ENCODE data around the gene STARD5. TPM values are rescaled to one million over a fixed set of nuclear protein-coding genes. Genes with fewer than 3 reads are reported as not detected.
A peak's percentile ranks its signal among the peaks of the same experiment; 100 is the strongest.

The STARD5 gene
- total RNA-seq, 3 donors from 2014 or later (not counting 1 experiment from before 2014, with no cell fraction given), result 4.7 to 6.6 (median 6.3) TPM

- H3K4me1 ChIP-seq (ENCODE audit: control insufficient read depth, insufficient read depth, low read length), result peaks cover 55% of the 10 kb centered on the region
- intact Hi-C loops (cut with micrococcal nuclease), result loop anchor here (5.0 kb wide), 1 partner anchor 34 kb away; the partner anchor contains the start of gene STARD5
- no peak for DNase-seq
- H3K36me3 Mint-ChIP-seq, result peaks cover 7% of the 10 kb centered on the region
- H3K36me3 ChIP-seq (ENCODE audit: control insufficient read depth, insufficient read depth, low read length), result no peaks in the 10 kb centered on the region
- no peak overlapping the region for H3K4me3 ChIP-seq (ENCODE audit: low read length)
- peaks cover 0 to 3% of the 10 kb centered on the region in 2 donors for H3K9me3 Mint-ChIP-seq
- no peaks in the 10 kb centered on the region for H3K9me3 ChIP-seq (ENCODE audit: control insufficient read depth, insufficient read depth, low read length)
- ATAC-seq, result no peak
- WGBS (ENCODE audit: insufficient coverage), result 93% methylated on average over 2 of the region's 3 CpGs
- H3K27me3 Mint-ChIP-seq (ENCODE audit: low read depth in 2 of 2), result no peaks in the 10 kb centered on the region
- no peaks in the 10 kb centered on the region for H3K27me3 ChIP-seq (ENCODE audit: control insufficient read depth, insufficient read depth, low read length)
- H3K4me3 Mint-ChIP-seq, result no peak overlapping the region
- peaks cover 53 to 56% of the 10 kb centered on the region in 2 donors for H3K4me1 Mint-ChIP-seq
- peak overlapping the region; percentile 84 for H3K27ac ChIP-seq (ENCODE audit: low read length)
- TF ChIP-seq, protein P1, sequence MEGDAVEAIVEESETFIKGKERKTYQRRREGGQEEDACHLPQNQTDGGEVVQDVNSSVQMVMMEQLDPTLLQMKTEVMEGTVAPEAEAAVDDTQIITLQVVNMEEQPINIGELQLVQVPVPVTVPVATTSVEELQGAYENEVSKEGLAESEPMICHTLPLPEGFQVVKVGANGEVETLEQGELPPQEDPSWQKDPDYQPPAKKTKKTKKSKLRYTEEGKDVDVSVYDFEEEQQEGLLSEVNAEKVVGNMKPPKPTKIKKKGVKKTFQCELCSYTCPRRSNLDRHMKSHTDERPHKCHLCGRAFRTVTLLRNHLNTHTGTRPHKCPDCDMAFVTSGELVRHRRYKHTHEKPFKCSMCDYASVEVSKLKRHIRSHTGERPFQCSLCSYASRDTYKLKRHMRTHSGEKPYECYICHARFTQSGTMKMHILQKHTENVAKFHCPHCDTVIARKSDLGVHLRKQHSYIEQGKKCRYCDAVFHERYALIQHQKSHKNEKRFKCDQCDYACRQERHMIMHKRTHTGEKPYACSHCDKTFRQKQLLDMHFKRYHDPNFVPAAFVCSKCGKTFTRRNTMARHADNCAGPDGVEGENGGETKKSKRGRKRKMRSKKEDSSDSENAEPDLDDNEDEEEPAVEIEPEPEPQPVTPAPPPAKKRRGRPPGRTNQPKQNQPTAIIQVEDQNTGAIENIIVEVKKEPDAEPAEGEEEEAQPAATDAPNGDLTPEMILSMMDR (IDR thresholded peaks at IDR 0.05), result no peak
- H3K27ac Mint-ChIP-seq, result peak overlapping the region; percentile 93 to 98
Measured at GRCh38 chr15:81288040-81288439, 35.9 kb downstream of the STARD5 start.

DNA sequence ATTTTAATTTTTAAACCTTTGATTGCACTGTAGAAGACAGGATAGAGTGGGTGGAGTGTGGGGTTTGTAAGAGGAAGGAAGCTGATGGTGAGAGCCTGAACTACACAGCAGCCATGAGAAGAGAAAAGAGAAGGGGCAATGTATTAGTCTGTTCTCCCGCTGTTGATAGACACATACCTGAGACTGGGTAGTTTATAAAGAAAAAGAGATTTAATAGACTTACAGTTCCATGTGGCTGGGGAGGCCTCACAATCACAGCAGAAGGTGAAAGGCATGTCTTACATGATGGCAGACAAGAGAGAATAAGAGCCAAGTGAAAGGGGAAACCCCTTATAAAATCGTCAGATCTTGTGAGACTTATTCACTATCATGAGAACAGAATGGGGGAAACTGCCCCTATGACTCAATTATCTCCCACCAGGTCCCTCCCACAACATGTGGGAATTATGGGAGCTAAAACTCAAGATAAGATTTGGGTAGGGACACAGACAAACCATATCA is 37.3 kb downstream of the STARD5 start:
- no peaks in the 10 kb centered on the region for H3K27me3 ChIP-seq (ENCODE audit: control insufficient read depth, insufficient read depth, low read length)
- H3K4me3 Mint-ChIP-seq, result peak overlapping the region; percentile 81
- peaks cover 0 to 3% of the 10 kb centered on the region in 2 donors for H3K9me3 Mint-ChIP-seq
- TF ChIP-seq, protein P1 (IDR thresholded peaks at IDR 0.05), result no peak
- H3K4me3 ChIP-seq (ENCODE audit: low read length), result no peak overlapping the region
- H3K36me3 ChIP-seq (ENCODE audit: control insufficient read depth, insufficient read depth, low read length), result no peaks in the 10 kb centered on the region
- H3K27ac Mint-ChIP-seq, result peak overlapping the region; percentile 93 to 98
- ATAC-seq (peak; percentile 90 to 94 (median 93)), DNase-seq (peak in 1 of 2 donors; percentile 73)
- H3K36me3 Mint-ChIP-seq, result peaks cover 7% of the 10 kb centered on the region
- intact Hi-C loops (cut with micrococcal nuclease), result loop anchor here (5.0 kb wide), 1 partner anchor 36 kb away; the partner anchor contains the start of gene STARD5
- WGBS (ENCODE audit: insufficient coverage), result 0% methylated on average over 1 of the region's 2 CpGs
- H3K27ac ChIP-seq (ENCODE audit: low read length), result peak overlapping the region; percentile 84
- H3K9me3 ChIP-seq (ENCODE audit: control insufficient read depth, insufficient read depth, low read length), result no peaks in the 10 kb centered on the region
- H3K4me1 Mint-ChIP-seq, result peaks cover 42 to 43% of the 10 kb centered on the region in 2 donors
- peaks cover 41% of the 10 kb centered on the region for H3K4me1 ChIP-seq (ENCODE audit: control insufficient read depth, insufficient read depth, low read length)
- no peaks in the 10 kb centered on the region for H3K27me3 Mint-ChIP-seq (ENCODE audit: low read depth in 2 of 2)

DNA sequence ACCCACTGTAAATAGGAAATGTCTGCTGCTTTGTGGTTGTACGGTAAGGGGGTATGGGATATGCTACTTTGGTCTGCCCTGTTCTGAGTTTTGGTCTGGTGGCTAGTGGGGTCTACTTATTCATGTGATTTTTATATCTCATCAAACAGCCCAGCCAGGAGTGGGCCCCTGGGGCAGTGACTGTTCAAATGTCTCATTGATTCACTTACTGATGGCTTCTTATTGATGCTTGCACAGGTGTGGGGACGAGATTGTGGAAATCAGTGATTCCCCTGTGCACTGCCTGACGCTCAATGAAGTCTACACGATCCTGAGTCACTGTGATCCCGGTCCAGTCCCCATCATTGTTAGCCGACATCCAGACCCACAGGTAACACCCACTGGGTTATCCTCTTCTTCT is 38.5 kb downstream of the STARD5 start:
- Mint-ChIP-seq H3K4me3 (no peak overlapping the region), H3K27me3 (ENCODE audit: low read depth in 2 of 2) (no peaks in the 10 kb centered on the region), H3K4me1 (peaks cover 35 to 36% of the 10 kb centered on the region in 2 donors), H3K27ac (peak overlapping the region; percentile 93 to 98), H3K9me3 (peaks cover 0 to 3% of the 10 kb centered on the region in 2 donors), H3K36me3 (peaks cover 7% of the 10 kb centered on the region)
- DNase-seq (no peak), ATAC-seq (no peak)
- no peak overlapping the region for H3K4me3 ChIP-seq (ENCODE audit: low read length)
- TF ChIP-seq, protein P1 (IDR thresholded peaks at IDR 0.05), result no peak
- no peaks in the 10 kb centered on the region for H3K27me3 ChIP-seq (ENCODE audit: control insufficient read depth, insufficient read depth, low read length)
- 70% methylated on average over 6 of the region's 6 CpGs for WGBS (ENCODE audit: insufficient coverage)
- intact Hi-C loops (cut with micrococcal nuclease), result loop anchor here (5.0 kb wide), 1 partner anchor 37 kb away; the partner anchor contains the start of gene STARD5
- no peaks in the 10 kb centered on the region for H3K36me3 ChIP-seq (ENCODE audit: control insufficient read depth, insufficient read depth, low read length)
- no peaks in the 10 kb centered on the region for H3K9me3 ChIP-seq (ENCODE audit: control insufficient read depth, insufficient read depth, low read length)
- H3K4me1 ChIP-seq (ENCODE audit: control insufficient read depth, insufficient read depth, low read length), result peaks cover 32% of the 10 kb centered on the region
- H3K27ac ChIP-seq (ENCODE audit: low read length), result peak overlapping the region; percentile 84

Data from natural killer cell (primary cell).